GM13977 (cell line): Measurements from ENCODE around the gene SLC39A13.

Experiments used
- DNase-seq: peaks from one replicate; pipeline ENCODE4 v3.0.0; 2012; ENCODE audit warnings: low spot score
- in situ Hi-C: fragments of 300-500 bp; cut with MboI; formaldehyde crosslinking; loops from one replicate; pipeline ENCODE4 v1.12.0; 2022; ENCODE audit warnings: low sequenced_read_pairs, low pct_unique_long_range_greater_than_20kb, mixed read lengths, inconsistent platforms; ENCODE audit not compliant: unreplicated experiment
- TF ChIP-seq, protein P1 (sequence below): IDR thresholded peaks from 2 replicates; pipeline ENCODE4 v1.5.1; 2012; ENCODE audit warnings: mild to moderate bottlenecking, control low read depth; ENCODE audit not compliant: insufficient read depth; ENCODE audit errors: extremely low read depth, missing control alignments

SLC39A13 gene

DNA sequence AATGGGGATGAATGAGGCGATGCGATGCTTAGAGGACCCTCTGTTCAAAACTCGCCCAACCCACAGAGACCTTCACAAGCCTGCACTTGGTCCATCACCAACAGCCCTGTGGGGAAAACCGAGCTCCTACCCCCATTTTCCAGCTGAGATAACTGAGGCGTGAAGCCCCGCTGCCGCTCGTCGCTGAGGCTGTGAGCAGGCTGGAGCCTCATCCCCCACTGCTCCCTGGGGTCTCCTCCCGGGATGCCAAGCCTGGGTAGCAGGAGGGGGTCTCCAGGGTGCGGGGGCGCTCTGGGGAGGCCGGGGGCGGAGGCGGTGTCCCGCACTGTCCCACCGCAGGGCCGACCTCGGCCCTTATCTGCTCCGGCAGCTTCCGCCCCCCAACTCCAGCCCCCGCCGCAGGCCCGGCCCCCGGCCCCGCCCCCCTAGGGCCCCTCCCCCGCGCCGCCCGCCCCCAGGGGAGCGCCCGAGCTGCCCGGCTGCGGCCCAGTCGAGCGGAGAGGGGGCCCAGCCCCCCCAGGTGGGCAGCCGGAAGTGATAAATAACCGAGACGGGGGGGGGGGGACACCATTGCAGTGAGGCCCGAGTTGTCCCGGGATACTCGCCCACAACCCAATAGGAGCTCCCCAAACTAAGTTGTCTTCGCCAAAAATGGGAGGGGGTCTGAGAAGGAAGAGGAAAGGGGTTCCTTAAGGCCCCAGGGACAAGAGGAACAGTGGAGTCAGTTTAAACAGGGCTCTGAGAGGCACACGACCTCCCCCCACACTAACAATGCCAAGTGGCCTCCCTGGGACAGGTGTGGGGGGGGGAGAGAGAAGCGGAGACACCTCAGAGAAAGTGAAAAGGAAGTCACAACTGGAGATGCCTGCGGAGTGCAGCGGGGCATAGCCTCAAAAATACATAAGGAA is 8.3 kb upstream of the SLC39A13 start:
- peak; percentile 81 for DNase-seq
- TF ChIP-seq, protein P1, sequence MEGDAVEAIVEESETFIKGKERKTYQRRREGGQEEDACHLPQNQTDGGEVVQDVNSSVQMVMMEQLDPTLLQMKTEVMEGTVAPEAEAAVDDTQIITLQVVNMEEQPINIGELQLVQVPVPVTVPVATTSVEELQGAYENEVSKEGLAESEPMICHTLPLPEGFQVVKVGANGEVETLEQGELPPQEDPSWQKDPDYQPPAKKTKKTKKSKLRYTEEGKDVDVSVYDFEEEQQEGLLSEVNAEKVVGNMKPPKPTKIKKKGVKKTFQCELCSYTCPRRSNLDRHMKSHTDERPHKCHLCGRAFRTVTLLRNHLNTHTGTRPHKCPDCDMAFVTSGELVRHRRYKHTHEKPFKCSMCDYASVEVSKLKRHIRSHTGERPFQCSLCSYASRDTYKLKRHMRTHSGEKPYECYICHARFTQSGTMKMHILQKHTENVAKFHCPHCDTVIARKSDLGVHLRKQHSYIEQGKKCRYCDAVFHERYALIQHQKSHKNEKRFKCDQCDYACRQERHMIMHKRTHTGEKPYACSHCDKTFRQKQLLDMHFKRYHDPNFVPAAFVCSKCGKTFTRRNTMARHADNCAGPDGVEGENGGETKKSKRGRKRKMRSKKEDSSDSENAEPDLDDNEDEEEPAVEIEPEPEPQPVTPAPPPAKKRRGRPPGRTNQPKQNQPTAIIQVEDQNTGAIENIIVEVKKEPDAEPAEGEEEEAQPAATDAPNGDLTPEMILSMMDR, result no peak

DNA sequence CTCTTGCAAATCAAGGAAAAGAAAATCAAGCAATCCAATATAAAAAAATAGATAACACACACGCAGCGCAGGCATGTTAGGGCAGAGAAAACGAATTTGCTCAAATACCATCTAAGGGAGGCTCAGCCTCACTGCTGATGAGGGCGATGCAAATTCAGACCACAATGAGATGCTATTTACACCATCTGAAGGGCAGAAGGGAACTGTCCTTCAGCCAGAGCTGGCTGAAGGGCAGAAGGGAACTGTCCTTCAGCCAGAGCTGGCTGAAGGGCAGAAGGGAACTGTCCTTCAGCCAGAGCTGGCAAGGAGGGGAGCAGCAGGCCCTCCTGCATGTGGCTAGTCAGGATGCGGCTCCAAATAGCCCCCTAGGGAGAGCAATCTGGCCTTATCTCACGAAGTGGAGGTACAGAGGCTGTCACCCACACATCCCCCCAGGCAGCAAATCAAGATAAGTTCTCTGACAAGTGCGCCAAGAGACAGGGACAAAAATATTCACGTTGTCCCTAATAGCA is 7.6 kb upstream of the SLC39A13 start:
- in situ Hi-C loops, result loop anchor here (25.0 kb wide), 1 partner anchor 711 kb away; no protein-coding TSS in a partner anchor
- DNase-seq, result peak; percentile 66
- TF ChIP-seq, protein P1, result no peak

More for the DNA sequence above, 8.3 kb upstream of the SLC39A13 start:
- in situ Hi-C loops, result loop anchor here (25.0 kb wide), 1 partner anchor 712 kb away; no protein-coding TSS in a partner anchor

DNA sequence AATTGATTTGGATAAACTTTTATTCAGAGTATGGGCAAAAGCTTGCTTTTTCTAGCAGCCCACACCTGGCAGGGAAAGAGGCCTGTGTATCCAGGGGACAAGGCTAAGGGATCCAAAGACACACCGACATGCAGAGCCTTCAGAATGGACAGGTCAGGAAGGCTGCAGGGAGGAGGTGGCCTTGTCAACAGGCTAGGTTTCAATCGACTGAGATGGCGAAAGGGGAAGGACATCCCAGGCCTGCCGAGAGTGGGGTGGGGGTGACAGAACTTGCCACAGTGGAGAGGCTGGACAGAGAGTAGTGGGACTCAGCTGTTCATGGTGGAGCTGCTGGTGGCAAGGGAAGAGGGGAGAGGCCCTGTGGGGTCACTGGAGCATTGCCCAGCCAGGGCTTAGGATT is 5.3 kb upstream of the SLC39A13 start:
- TF ChIP-seq, protein P1, result no peak
- DNase-seq, result no peak
- in situ Hi-C loops, result loop anchor here (25.0 kb wide), 1 partner anchor 709 kb away; no protein-coding TSS in a partner anchor

DNA sequence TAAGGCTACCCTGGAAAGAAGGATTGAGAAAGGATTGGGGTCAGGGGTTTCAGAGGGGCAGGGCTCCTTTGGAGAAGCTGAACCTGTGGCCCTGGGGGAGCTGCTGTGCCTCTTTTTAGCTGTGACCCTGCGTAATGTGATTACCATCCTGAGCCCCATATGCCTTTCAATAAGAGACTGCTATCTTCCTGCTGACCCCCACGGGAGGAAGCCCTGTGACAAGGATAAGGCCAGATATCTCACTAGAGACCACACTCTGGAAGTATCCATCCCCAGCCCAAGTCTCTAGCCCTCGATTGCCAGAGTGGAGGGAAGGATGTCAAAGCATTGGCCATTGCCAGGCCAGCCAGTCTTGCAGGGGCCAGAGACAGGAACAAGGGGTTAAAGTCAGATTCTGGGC is 4.8 kb upstream of the SLC39A13 start:
- TF ChIP-seq, protein P1, result no peak
- no peak for DNase-seq
- in situ Hi-C loops, result loop anchor here (25.0 kb wide), 1 partner anchor 709 kb away; no protein-coding TSS in a partner anchor

DNA sequence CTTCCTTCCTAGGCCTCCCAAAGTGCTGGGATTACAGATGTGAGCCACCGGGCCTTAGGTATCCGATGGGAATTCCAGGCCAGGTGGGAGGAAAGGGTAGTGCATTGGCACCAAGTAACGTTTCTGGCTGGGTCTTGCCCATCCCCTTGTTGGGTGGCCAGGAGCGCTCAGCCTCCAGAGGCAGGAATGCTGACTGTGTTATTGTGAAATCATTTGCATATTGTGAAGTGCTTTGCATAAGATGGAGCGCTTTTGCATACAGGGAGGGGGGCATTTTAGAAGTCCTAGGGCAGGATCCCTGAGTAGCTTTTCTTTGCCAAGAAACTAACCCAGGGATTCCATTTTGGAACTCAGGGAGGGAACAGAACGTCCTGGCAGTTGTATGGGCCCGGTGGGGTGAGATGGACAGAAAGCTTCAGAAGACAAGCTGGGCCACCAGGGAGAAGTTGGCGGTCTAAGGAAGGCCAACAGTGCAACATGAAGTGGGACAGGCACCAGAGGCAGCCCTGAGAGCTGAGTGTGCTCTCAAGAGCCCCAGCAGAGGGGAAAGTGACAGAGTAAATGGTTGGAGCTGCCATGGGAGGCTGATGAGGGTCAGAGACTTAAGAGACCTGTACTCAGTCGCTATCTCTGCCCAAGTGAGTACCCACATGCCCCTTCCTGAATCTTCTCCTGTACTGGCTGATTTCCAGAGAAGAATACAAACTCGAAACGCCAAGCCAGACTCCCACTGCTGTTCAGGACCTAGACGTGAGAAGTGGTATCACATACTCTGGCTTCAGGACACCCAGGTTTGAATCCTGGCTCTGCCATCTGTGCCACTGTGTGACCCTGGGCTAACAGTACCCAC is 1.3 kb upstream of the SLC39A13 start:
- TF ChIP-seq, protein P1, result no peak
- DNase-seq, result no peak
- in situ Hi-C loops, result loop anchor here (25.0 kb wide), 1 partner anchor 705 kb away; no protein-coding TSS in a partner anchor
